ENCODE measurements around the gene DNAJC11. TPM values are rescaled to one million over a fixed set of nuclear protein-coding genes. Genes with fewer than 3 reads are reported as not detected.

The DNAJC11 gene
- total RNA-seq, 1 experiment from 2014 or later: 102 TPM

GRCh38 chr1:6602669-6603237 is 98.9 kb downstream of the DNAJC11 start, which contains the start of gene KLHL21:
KLHL21 (minus strand) TSS chr1:6602869; CDS start chr1:6602817, 52 bp downstream.
- ChIA-PET POLR2A (interaction anchor here (0.8 to 1.7 kb wide), 8 partner anchors 10 to 44 kb away, joined by 3 to 8 read pairs (median 4); partner anchors contain the start of genes PHF13 and ZBTB48), CTCF (interaction anchor here (0.6 to 1.9 kb wide), 12 partner anchors 11 to 468 kb away, joined by 3 to 10 read pairs (median 4); partner anchors contain the start of genes NOL9, PHF13, THAP3 and ZBTB48)
- Mint-ChIP-seq H3K9me3 (no peaks in the 10 kb centered on the region), H3K36me3 (peaks cover 3% of the 10 kb centered on the region; the same call in 1 of the 2 replicates), H3K27me3 (ENCODE audit: low read depth) (no peaks in the 10 kb centered on the region; the same call in 1 of the 2 replicates), H3K4me1 (peaks cover 23% of the 10 kb centered on the region), H3K27ac (peak within 1 kb of the TSS; percentile 97), H3K4me3 (peak within 1 kb of the TSS; percentile 80)
- ATAC-seq (peak; percentile 51), DNase-seq (ENCODE audit: low spot score) (peak; percentile 78)
- no peak for TF ChIP-seq PRRX2 (CRISPR knock-in tag; IDR thresholded peaks at IDR 0.05)
- no peak for TF ChIP-seq E2F1 (CRISPR knock-in tag; IDR thresholded peaks at IDR 0.05)
- no peak for TF ChIP-seq STAT6 (CRISPR knock-in tag; conservative IDR thresholded peaks at IDR 0.05; ENCODE audit: low read depth)
- TF ChIP-seq ZBTB21 (CRISPR knock-in tag; IDR thresholded peaks at IDR 0.05; ENCODE audit: borderline replicate concordance): no peak
- TF ChIP-seq, protein P1, sequence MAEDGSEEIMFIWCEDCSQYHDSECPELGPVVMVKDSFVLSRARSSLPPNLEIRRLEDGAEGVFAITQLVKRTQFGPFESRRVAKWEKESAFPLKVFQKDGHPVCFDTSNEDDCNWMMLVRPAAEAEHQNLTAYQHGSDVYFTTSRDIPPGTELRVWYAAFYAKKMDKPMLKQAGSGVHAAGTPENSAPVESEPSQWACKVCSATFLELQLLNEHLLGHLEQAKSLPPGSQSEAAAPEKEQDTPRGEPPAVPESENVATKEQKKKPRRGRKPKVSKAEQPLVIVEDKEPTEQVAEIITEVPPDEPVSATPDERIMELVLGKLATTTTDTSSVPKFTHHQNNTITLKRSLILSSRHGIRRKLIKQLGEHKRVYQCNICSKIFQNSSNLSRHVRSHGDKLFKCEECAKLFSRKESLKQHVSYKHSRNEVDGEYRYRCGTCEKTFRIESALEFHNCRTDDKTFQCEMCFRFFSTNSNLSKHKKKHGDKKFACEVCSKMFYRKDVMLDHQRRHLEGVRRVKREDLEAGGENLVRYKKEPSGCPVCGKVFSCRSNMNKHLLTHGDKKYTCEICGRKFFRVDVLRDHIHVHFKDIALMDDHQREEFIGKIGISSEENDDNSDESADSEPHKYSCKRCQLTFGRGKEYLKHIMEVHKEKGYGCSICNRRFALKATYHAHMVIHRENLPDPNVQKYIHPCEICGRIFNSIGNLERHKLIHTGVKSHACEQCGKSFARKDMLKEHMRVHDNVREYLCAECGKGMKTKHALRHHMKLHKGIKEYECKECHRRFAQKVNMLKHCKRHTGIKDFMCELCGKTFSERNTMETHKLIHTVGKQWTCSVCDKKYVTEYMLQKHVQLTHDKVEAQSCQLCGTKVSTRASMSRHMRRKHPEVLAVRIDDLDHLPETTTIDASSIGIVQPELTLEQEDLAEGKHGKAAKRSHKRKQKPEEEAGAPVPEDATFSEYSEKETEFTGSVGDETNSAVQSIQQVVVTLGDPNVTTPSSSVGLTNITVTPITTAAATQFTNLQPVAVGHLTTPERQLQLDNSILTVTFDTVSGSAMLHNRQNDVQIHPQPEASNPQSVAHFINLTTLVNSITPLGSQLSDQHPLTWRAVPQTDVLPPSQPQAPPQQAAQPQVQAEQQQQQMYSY (CRISPR knock-in tag; IDR thresholded peaks at IDR 0.05): no peak
- TF ChIP-seq E2F5 (CRISPR knock-in tag; IDR thresholded peaks at IDR 0.05): 0 out of 2 replicates have a peak, but pooled peaks have one; percentile 21
- TF ChIP-seq E2F4 (CRISPR knock-in tag; IDR thresholded peaks at IDR 0.05; ENCODE audit: borderline replicate concordance, low read depth): no peak
- TF ChIP-seq EMX1 (CRISPR knock-in tag; IDR thresholded peaks at IDR 0.05): no peak
- TF ChIP-seq, protein P2, sequence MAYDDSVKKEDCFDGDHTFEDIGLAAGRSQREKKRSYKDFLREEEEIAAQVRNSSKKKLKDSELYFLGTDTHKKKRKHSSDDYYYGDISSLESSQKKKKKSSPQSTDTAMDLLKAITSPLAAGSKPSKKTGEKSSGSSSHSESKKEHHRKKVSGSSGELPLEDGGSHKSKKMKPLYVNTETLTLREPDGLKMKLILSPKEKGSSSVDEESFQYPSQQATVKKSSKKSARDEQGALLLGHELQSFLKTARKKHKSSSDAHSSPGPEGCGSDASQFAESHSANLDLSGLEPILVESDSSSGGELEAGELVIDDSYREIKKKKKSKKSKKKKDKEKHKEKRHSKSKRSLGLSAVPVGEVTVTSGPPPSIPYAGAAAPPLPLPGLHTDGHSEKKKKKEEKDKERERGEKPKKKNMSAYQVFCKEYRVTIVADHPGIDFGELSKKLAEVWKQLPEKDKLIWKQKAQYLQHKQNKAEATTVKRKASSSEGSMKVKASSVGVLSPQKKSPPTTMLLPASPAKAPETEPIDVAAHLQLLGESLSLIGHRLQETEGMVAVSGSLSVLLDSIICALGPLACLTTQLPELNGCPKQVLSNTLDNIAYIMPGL (CRISPR knock-in tag; IDR thresholded peaks at IDR 0.05): peak; percentile 72; the same call in 1 of the 2 replicates
- no peak for TF ChIP-seq SMAD3 (CRISPR knock-in tag; IDR thresholded peaks at IDR 0.05; ENCODE audit: borderline replicate concordance)
- TF ChIP-seq ETV6 (CRISPR knock-in tag; IDR thresholded peaks at IDR 0.05): no peak
- TF ChIP-seq ZNF532 (CRISPR knock-in tag; IDR thresholded peaks at IDR 0.05; ENCODE audit: borderline replicate concordance): no peak
- 0 out of 2 replicates have a peak, but pooled peaks have one; percentile 45 for TF ChIP-seq ZNF219 (CRISPR knock-in tag; IDR thresholded peaks at IDR 0.05; ENCODE audit: borderline replicate concordance)
- TF ChIP-seq CBFB (CRISPR knock-in tag; IDR thresholded peaks at IDR 0.05; ENCODE audit: low read depth): no peak
- TF ChIP-seq FOXJ3 (CRISPR knock-in tag; IDR thresholded peaks at IDR 0.05; ENCODE audit: borderline replicate concordance): no peak
- no peak for TF ChIP-seq RELA (CRISPR knock-in tag; IDR thresholded peaks at IDR 0.05; ENCODE audit: borderline replicate concordance)
- no peak for TF ChIP-seq AR (CRISPR knock-in tag; IDR thresholded peaks at IDR 0.05)

Measured in WTC11 (cell line).